NCI-H2196 (cell line): ENCODE results near the gene C11orf98.

Experiments used
- DNase-seq: peaks from one replicate; lab custom pipeline; 2025; ENCODE audit not compliant: unreplicated experiment; lab: John Stamatoyannopoulos, UW

Gene C11orf98

DNA sequence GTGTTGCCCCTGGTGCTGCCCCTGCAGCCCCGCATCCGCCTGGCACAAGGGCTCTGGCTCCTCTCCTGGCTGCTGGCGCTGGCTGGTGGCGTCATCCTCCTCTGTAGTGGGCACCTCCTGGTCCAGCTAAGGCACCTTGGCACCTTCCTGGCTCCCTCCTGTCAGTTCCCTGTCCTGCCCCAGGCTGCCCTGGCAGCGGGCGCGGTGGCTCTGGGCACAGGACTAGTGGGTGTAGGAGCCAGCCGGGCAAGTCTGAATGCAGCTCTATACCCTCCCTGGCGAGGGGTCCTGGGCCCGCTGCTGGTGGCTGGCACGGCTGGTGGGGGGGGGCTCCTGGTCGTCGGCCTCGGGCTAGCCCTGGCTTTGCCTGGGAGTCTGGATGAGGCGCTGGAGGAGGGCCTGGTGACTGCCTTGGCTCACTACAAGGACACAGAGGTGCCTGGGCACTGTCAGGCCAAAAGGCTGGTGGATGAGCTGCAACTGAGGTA is 51.7 kb downstream of the C11orf98 start:
- DNase-seq: peak; percentile 79
